Panc1 (cell line): ENCODE results near the gene ITPRIPL2. TPM values are rescaled to one million over a fixed set of nuclear protein-coding genes. Genes with fewer than 3 reads are reported as not detected.

ENCODE experiments used
- ATAC-seq: fragments of 200-7000 bp; cut with Tn5 transposase; 2 replicates; pipeline ENCODE4 v1.9.1; 2020; ENCODE audit warnings: mild to moderate bottlenecking, moderate library complexity
- BruUV-seq: library from RNA; stranded (reverse); fragments of 400-500 nt; replicated peaks from 2 replicates; lab custom pipeline; 2021; lab: Mats Ljungman, UMichigan
- CTCF ChIA-PET: fragments of 300-600 bp; sonication (Branson Sonifier 250); formaldehyde crosslinking; loops from one replicate; lab custom pipeline; 2022; ENCODE audit warnings: antibody characterized with exemption; lab: Charles Lee
- POLR2A ChIA-PET: fragments of 300-600 bp; sonication (Branson Sonifier 250); formaldehyde crosslinking; loops from one replicate; lab custom pipeline; 2022; ENCODE audit warnings: antibody characterized with exemption; lab: Charles Lee
- DNase-seq: peaks from one replicate; pipeline ENCODE4 v3.0.0-alpha.2; 2010; ENCODE audit warnings: low read depth, low spot score
- H3K27ac ChIP-seq: 2 replicates; pipeline ENCODE4 v1.5.1; 2011; ENCODE audit warnings: mild to moderate bottlenecking, low read length, inconsistent platforms
- H3K27me3 ChIP-seq: fragments of 200-500 bp; sonication (Bioruptor generic); 2 replicates; pipeline ENCODE4 v1.6.0; 2014; ENCODE audit warnings: low read length, inconsistent platforms; ENCODE audit not compliant: control insufficient read depth, insufficient read depth
- H3K36me3 ChIP-seq: fragments of 200-500 bp; sonication (Bioruptor generic); 2 replicates; pipeline ENCODE4 v1.5.1; 2014; ENCODE audit warnings: inconsistent platforms, mild to moderate bottlenecking, low read length, moderate library complexity; ENCODE audit not compliant: control insufficient read depth, insufficient read depth
- H3K4me1 ChIP-seq: 2 replicates; pipeline ENCODE4 v1.5.1; 2011; ENCODE audit warnings: inconsistent platforms, mild to moderate bottlenecking, low read length, moderate library complexity; ENCODE audit not compliant: control insufficient read depth, insufficient read depth
- H3K4me3 ChIP-seq, 2 experiments: 2 replicates each; pipeline ENCODE4 v1.5.1; 2011 to 2012; ENCODE audit warnings: low read depth in 2 of 2, low read length in 2 of 2, mild to moderate bottlenecking in 2 of 2, inconsistent platforms in 1 of 2, moderate library complexity in 1 of 2
- H3K9me3 ChIP-seq: fragments of 200-500 bp; sonication (Bioruptor generic); 2 replicates; pipeline ENCODE4 v1.5.1; 2014; ENCODE audit warnings: low read depth, mild to moderate bottlenecking, inconsistent platforms, low read length, moderate library complexity; ENCODE audit not compliant: control insufficient read depth, insufficient read depth
- POLR2AphosphoS5 ChIP-seq: IDR thresholded peaks from 2 replicates; pipeline ENCODE4 v1.6.1; 2012; ENCODE audit warnings: mild to moderate bottlenecking, low read depth, low read length, moderate library complexity
- SIN3A ChIP-seq: IDR thresholded peaks from 2 replicates; pipeline ENCODE4 v1.6.1; 2012; ENCODE audit warnings: low read depth, mild to moderate bottlenecking, low read length, moderate library complexity, borderline replicate concordance; ENCODE audit not compliant: insufficient read depth
- TCF7L2 ChIP-seq: IDR thresholded peaks from 2 replicates; pipeline ENCODE4 v1.6.1; 2011; ENCODE audit warnings: mild to moderate bottlenecking, low read depth, low read length, inconsistent platforms
- in situ Hi-C: cut with HindIII; loops from 2 replicates; pipeline ENCODE4 v1.10.0; 2016; ENCODE audit warnings: low sequenced_read_pairs, low pct_unique_long_range_greater_than_20kb
- intact Hi-C: fragments of 100-400 bp; cut with micrococcal nuclease; formaldehyde crosslinking; loops from one replicate; pipeline ENCODE4 v1.10.0; 2022; ENCODE audit not compliant: unreplicated experiment
- total RNA-seq: library from RNA; stranded (reverse); gene quantifications from one replicate; pipeline ENCODE4 v1.2.1, GENCODE V29; 2021; ENCODE audit not compliant: unreplicated experiment
- TF ChIP-seq, protein P1 (sequence below): fragments of 450-650 bp; IDR thresholded peaks from 2 replicates; pipeline ENCODE4 v1.5.1; 2017; ENCODE audit warnings: mild to moderate bottlenecking
- TF ChIP-seq, protein P2 (sequence below), 2 experiments: IDR thresholded peaks; 2 replicates each; pipeline ENCODE4 v1.6.1; 2011 to 2012; ENCODE audit warnings: low read depth in 2 of 2, control low read depth in 1 of 2, low read length in 1 of 2, mild to moderate bottlenecking in 1 of 2, moderate library complexity in 1 of 2; ENCODE audit not compliant: insufficient read depth in 1 of 2

Gene ITPRIPL2
- total RNA-seq, 1 experiment from 2014 or later, result 83.2 TPM

DNA sequence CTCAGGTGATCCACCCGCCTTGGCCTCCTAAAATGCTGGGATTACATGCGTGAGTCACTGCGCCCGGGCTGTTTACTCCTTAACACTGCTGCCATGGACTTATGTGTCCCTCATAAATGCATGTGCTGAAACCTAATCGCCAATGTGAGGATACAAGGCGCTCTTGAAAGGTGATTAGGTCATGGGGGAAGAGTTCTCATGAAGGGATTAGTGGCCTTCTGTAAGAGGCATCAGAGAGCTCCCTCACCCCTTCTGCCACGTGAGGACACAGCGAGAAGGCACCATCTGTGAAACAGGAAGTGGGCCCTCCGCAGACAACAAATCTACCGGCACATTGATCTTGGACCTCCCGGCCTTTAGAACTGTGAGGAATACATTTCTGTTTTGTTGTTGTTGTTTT is 19.1 kb downstream of the ITPRIPL2 start:
- no TSS peak for BruUV-seq
- Histone ChIP-seq H3K36me3 (no peaks in the 10 kb centered on the region), H3K9me3 (no peaks in the 10 kb centered on the region), H3K4me3 (no peak overlapping the region), H3K27me3 (no peaks in the 10 kb centered on the region), H3K4me1 (peaks cover 53% of the 10 kb centered on the region), H3K27ac (no peak overlapping the region)
- TF ChIP-seq SIN3A (no peak), TCF7L2 (no peak), POLR2AphosphoS5 (no peak)
- TF ChIP-seq, protein P1, sequence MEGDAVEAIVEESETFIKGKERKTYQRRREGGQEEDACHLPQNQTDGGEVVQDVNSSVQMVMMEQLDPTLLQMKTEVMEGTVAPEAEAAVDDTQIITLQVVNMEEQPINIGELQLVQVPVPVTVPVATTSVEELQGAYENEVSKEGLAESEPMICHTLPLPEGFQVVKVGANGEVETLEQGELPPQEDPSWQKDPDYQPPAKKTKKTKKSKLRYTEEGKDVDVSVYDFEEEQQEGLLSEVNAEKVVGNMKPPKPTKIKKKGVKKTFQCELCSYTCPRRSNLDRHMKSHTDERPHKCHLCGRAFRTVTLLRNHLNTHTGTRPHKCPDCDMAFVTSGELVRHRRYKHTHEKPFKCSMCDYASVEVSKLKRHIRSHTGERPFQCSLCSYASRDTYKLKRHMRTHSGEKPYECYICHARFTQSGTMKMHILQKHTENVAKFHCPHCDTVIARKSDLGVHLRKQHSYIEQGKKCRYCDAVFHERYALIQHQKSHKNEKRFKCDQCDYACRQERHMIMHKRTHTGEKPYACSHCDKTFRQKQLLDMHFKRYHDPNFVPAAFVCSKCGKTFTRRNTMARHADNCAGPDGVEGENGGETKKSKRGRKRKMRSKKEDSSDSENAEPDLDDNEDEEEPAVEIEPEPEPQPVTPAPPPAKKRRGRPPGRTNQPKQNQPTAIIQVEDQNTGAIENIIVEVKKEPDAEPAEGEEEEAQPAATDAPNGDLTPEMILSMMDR, result no peak
- TF ChIP-seq, protein P2, sequence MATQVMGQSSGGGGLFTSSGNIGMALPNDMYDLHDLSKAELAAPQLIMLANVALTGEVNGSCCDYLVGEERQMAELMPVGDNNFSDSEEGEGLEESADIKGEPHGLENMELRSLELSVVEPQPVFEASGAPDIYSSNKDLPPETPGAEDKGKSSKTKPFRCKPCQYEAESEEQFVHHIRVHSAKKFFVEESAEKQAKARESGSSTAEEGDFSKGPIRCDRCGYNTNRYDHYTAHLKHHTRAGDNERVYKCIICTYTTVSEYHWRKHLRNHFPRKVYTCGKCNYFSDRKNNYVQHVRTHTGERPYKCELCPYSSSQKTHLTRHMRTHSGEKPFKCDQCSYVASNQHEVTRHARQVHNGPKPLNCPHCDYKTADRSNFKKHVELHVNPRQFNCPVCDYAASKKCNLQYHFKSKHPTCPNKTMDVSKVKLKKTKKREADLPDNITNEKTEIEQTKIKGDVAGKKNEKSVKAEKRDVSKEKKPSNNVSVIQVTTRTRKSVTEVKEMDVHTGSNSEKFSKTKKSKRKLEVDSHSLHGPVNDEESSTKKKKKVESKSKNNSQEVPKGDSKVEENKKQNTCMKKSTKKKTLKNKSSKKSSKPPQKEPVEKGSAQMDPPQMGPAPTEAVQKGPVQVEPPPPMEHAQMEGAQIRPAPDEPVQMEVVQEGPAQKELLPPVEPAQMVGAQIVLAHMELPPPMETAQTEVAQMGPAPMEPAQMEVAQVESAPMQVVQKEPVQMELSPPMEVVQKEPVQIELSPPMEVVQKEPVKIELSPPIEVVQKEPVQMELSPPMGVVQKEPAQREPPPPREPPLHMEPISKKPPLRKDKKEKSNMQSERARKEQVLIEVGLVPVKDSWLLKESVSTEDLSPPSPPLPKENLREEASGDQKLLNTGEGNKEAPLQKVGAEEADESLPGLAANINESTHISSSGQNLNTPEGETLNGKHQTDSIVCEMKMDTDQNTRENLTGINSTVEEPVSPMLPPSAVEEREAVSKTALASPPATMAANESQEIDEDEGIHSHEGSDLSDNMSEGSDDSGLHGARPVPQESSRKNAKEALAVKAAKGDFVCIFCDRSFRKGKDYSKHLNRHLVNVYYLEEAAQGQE (IDR thresholded peaks at IDR 0.05; ENCODE audit: insufficient read depth in 1 of 2, low read depth in 2 of 2, low read length in 1 of 2), result no peak
- ChIA-PET POLR2A (interaction anchor here (0.7 kb wide), 1 partner anchor 57 kb away, joined by 3 read pairs; no protein-coding TSS in a partner anchor), CTCF (no interaction called here)
- no peak for ATAC-seq
- intact Hi-C loops (no loop called here), in situ Hi-C loops (no loop called here)
- DNase-seq, result no peak

DNA sequence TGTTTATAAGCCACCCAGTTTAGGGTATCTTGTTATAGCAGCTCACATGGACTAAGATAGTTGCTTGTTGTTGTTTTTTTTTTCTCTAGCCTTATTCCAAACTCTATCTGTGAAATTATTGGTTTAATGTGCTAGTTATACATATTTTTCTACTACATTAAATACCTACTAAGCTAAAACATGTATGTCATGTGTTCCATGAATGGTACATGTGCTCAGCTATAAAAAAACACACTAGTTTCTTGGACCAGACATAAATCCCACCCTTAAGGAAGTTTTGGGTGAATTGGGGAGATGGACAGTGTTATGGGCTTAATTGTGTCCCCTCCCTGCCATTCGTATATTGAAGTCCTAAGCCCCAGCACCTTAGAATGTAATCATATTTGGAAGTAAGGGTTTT is 19.8 kb downstream of the ITPRIPL2 start:
- no peak for ATAC-seq
- Histone ChIP-seq H3K9me3 (no peaks in the 10 kb centered on the region), H3K27ac (no peak overlapping the region), H3K4me3 (no peak overlapping the region), H3K36me3 (no peaks in the 10 kb centered on the region), H3K4me1 (peaks cover 49% of the 10 kb centered on the region), H3K27me3 (no peaks in the 10 kb centered on the region)
- in situ Hi-C loops (no loop called here), intact Hi-C loops (no loop called here)
- BruUV-seq, result no TSS peak
- no peak for DNase-seq
- TF ChIP-seq TCF7L2 (no peak), SIN3A (no peak), POLR2AphosphoS5 (no peak)
- TF ChIP-seq, protein P2 (IDR thresholded peaks at IDR 0.05; ENCODE audit: insufficient read depth in 1 of 2, low read depth in 2 of 2, low read length in 1 of 2), result no peak
- TF ChIP-seq, protein P1, result no peak
- ChIA-PET POLR2A (interaction anchor here (0.6 kb wide), 1 partner anchor 9 kb away, joined by 4 read pairs; no protein-coding TSS in a partner anchor), CTCF (interaction anchor here (0.7 kb wide), 1 partner anchor 18 kb away, joined by 5 read pairs; no protein-coding TSS in a partner anchor)
